HL-60 (cell line): Measurements from ENCODE around the gene INSIG2.

ENCODE experiments used
- DNase-seq, 2 experiments: peaks; one replicate each; pipeline ENCODE4 v3.0.0-alpha.2; 2010 to 2020; ENCODE audit warnings: low read depth in 1 of 2, low spot score in 1 of 2
- H3K27ac ChIP-seq: fragments of 250-450 bp; sonication (Bioruptor Pico); replicated peaks from 2 replicates; pipeline ENCODE4 v1.5.1; 2020; ENCODE audit warnings: mild to moderate bottlenecking, moderate library complexity
- H3K27me3 ChIP-seq: fragments of 250-450 bp; sonication (Bioruptor Pico); 2 replicates; pipeline ENCODE4 v1.5.1; 2021; ENCODE audit warnings: mild to moderate bottlenecking, moderate library complexity; ENCODE audit not compliant: insufficient read depth, poor library complexity, severe bottlenecking
- H3K4me3 ChIP-seq: replicated peaks from 2 replicates; pipeline ENCODE4 v1.5.1; 2011; ENCODE audit warnings: mild to moderate bottlenecking, control low read depth, low read length; ENCODE audit not compliant: insufficient read depth
- CTCF ChIP-seq: IDR thresholded peaks from one replicate; pipeline ENCODE4 v1.5.1; 2011; ENCODE audit warnings: low read length, control low read depth, inconsistent platforms; ENCODE audit not compliant: insufficient read depth
- GABPA ChIP-seq: IDR thresholded peaks from 2 replicates; pipeline ENCODE4 v1.6.1; 2012; ENCODE audit warnings: low read depth
- POLR2AphosphoS5 ChIP-seq: IDR thresholded peaks from 2 replicates; pipeline ENCODE4 v1.6.1; 2012; ENCODE audit warnings: low read depth

INSIG2 gene

DNA sequence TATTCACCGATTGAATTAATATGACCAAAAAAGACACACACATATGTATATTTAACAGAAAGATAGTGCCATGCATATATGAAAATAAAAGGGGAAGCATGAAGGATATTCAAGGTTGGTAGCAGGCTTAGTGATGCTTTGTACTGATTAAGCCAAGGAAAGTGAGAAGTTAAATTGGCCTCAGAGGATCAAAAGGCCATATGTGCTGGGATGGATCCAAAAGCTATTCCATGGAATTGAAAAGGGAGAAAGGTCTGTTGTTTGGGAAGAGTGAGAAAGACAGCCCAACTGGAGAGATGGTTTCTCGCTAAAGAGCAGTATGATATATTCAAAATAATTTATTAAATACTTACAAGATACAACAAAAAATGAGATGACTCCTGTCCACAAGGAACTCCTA, 65.9 kb downstream of the INSIG2 start:
- TF ChIP-seq GABPA (no peak), CTCF (no peak), POLR2AphosphoS5 (no peak)
- no peak overlapping the region for H3K4me3 ChIP-seq
- no peak for DNase-seq
- H3K27ac ChIP-seq = no peak overlapping the region
- peaks cover 3% of the 10 kb centered on the region for H3K27me3 ChIP-seq
